H1 (cell line): ENCODE data around the gene GTPBP6. TPM values are rescaled to one million over a fixed set of nuclear protein-coding genes. Genes with fewer than 3 reads are reported as not detected.

Experiments
- CTCF ChIA-PET: fragments of 300-600 bp; sonication (Branson Sonifier 250); formaldehyde crosslinking; loops from one replicate; lab custom pipeline; 2021; ENCODE audit not compliant: partially characterized antibody; lab: Charles Lee
- POLR2A ChIA-PET: fragments of 300-600 bp; sonication (Branson Sonifier 250); formaldehyde crosslinking; loops from one replicate; lab custom pipeline; 2021; ENCODE audit warnings: inconsistent platforms; ENCODE audit not compliant: partially characterized antibody; lab: Charles Lee
- DNase-seq, 2 experiments: peaks; one replicate each; pipeline versions ENCODE4 v3.0.0 to v3.0.0-alpha.2; 2010 to 2022; ENCODE audit warnings: low spot score in 2 of 2, low read depth in 1 of 2, mixed read lengths in 1 of 2
- FAIRE-seq: peaks from 2 replicates; lab custom pipeline; 2011; peaks lifted over from hg19 to GRCh38; lab: Jason Lieb, UNC
- H2AFZ ChIP-seq: 2 replicates; pipeline ENCODE4 v1.8.1; 2012; ENCODE audit warnings: low read length, inconsistent platforms
- H2AK5ac ChIP-seq: 2 replicates; pipeline ENCODE4 v1.6.1; 2013; ENCODE audit warnings: low read depth, low read length
- H2BK120ac ChIP-seq: replicated peaks from 2 replicates; pipeline ENCODE3; 2013; ENCODE audit warnings: low read depth, low read length, inconsistent platforms
- H2BK12ac ChIP-seq: 2 replicates; pipeline ENCODE4 v1.6.1; 2013; ENCODE audit warnings: low read depth, low read length
- H2BK15ac ChIP-seq: 2 replicates; pipeline ENCODE4 v1.6.1; 2013; ENCODE audit warnings: low read length
- H2BK20ac ChIP-seq: 2 replicates; pipeline ENCODE4 v1.6.1; 2013; ENCODE audit warnings: low read length
- H2BK5ac ChIP-seq: 2 replicates; pipeline ENCODE4 v1.6.1; 2013; ENCODE audit warnings: low read depth, low read length
- H3K14ac ChIP-seq: 2 replicates; pipeline ENCODE4 v1.6.1; 2013; ENCODE audit warnings: inconsistent platforms; ENCODE audit not compliant: insufficient read length
- H3K18ac ChIP-seq: 2 replicates; pipeline ENCODE4 v1.6.1; 2013; ENCODE audit warnings: low read length; ENCODE audit errors: extremely low read depth
- H3K23ac ChIP-seq: 2 replicates; pipeline ENCODE4 v1.6.1; 2013; ENCODE audit warnings: inconsistent platforms; ENCODE audit not compliant: insufficient read length
- H3K23me2 ChIP-seq: 2 replicates; pipeline ENCODE4 v1.6.1; 2013; ENCODE audit warnings: low read depth, low read length
- H3K27ac ChIP-seq: 2 replicates; pipeline ENCODE4 v1.6.1; 2011; ENCODE audit warnings: low read depth, low read length, inconsistent platforms
- H3K27me3 ChIP-seq, 4 experiments: replicated peaks in 1 of 4; 1 replicate in 1 of 4; 2 replicates in 3 of 4; pipeline versions ENCODE4 v1.6.1 to v1.8.1; 2011 to 2013; ENCODE audit warnings: low read length in 3 of 4, mild to moderate bottlenecking in 3 of 4, inconsistent platforms in 2 of 4, mixed read lengths in 2 of 4, moderate library complexity in 1 of 4; ENCODE audit not compliant: control insufficient read depth in 3 of 4, insufficient read depth in 3 of 4; ENCODE audit errors: extremely low read depth in 1 of 4
- H3K36me3 ChIP-seq, 4 experiments: 2 replicates each; pipeline versions ENCODE4 v1.6.1 to v1.8.1; 2011 to 2013; ENCODE audit warnings: mild to moderate bottlenecking in 4 of 4, low read length in 3 of 4, moderate library complexity in 2 of 4, control low read depth in 1 of 4, inconsistent platforms in 1 of 4; ENCODE audit not compliant: insufficient read depth in 4 of 4, control insufficient read depth in 2 of 4
- H3K4ac ChIP-seq: replicated peaks from 2 replicates; pipeline ENCODE3; 2013; ENCODE audit warnings: low read length, low read depth, mixed read lengths, inconsistent platforms; ENCODE audit not compliant: insufficient read length
- H3K4me1 ChIP-seq, 4 experiments: replicated peaks in 1 of 4; 1 replicate in 1 of 4; 2 replicates in 3 of 4; pipeline versions ENCODE4 v1.6.1 to v1.8.1; 2011 to 2013; ENCODE audit warnings: low read length in 3 of 4, inconsistent platforms in 2 of 4, mixed read lengths in 1 of 4; ENCODE audit not compliant: insufficient read depth in 4 of 4, control insufficient read depth in 3 of 4
- H3K4me2 ChIP-seq, 2 experiments: 2 replicates each; pipeline versions ENCODE4 v1.6.1 to v1.8.1; 2011 to 2013; ENCODE audit warnings: low read depth in 2 of 2, low read length in 2 of 2, control low read depth in 1 of 2, inconsistent platforms in 1 of 2, mild to moderate bottlenecking in 1 of 2; ENCODE audit not compliant: insufficient read depth in 1 of 2
- H3K4me3 ChIP-seq, 4 experiments: fragments of 200-600, 300-600 bp in 1 of 4; sonication (generic), shearing (Covaris generic), sonication (Bioruptor Twin) in 1 of 4; 2 replicates each; pipeline versions ENCODE4 v1.5.1 to v1.8.1; 2011 to 2016; ENCODE audit warnings: low read length in 4 of 4, low read depth in 3 of 4, control low read depth in 2 of 4, inconsistent platforms in 2 of 4, mild to moderate bottlenecking in 2 of 4, mixed read lengths in 1 of 4, moderate library complexity in 1 of 4; ENCODE audit not compliant: insufficient read depth in 2 of 4; ENCODE audit errors: extremely low read depth in 1 of 4
- H3K56ac ChIP-seq: replicated peaks from 2 replicates; pipeline ENCODE3; 2013; ENCODE audit warnings: low read depth, mild to moderate bottlenecking, mixed read lengths, low read length, inconsistent platforms; ENCODE audit not compliant: insufficient read length
- H3K79me1 ChIP-seq: 2 replicates; pipeline ENCODE4 v1.6.1; 2013; ENCODE audit warnings: low read depth, low read length, control low read depth
- H3K79me2 ChIP-seq, 2 experiments: 2 replicates each; pipeline versions ENCODE4 v1.6.1 to v1.8.1; 2012 to 2013; ENCODE audit warnings: low read length in 2 of 2, mild to moderate bottlenecking in 2 of 2, inconsistent platforms in 1 of 2; ENCODE audit not compliant: insufficient read depth in 2 of 2, control insufficient read depth in 1 of 2
- H3K9ac ChIP-seq, 4 experiments: replicated peaks in 1 of 4; 1 replicate in 1 of 4; 2 replicates in 3 of 4; pipeline versions ENCODE4 v1.6.1 to v1.8.1; 2011 to 2013; ENCODE audit warnings: low read depth in 3 of 4, low read length in 3 of 4, control low read depth in 2 of 4, mild to moderate bottlenecking in 2 of 4, moderate library complexity in 2 of 4, inconsistent platforms in 1 of 4; ENCODE audit errors: extremely low read depth in 1 of 4
- H3K9me3 ChIP-seq, 2 experiments: 2 replicates each; pipeline versions ENCODE4 v1.6.1 to v1.8.1; 2012 to 2013; ENCODE audit warnings: mild to moderate bottlenecking in 2 of 2, moderate library complexity in 2 of 2, control low read depth in 1 of 2, inconsistent platforms in 1 of 2, low read depth in 1 of 2, low read length in 1 of 2, mixed read lengths in 1 of 2; ENCODE audit not compliant: insufficient read depth in 2 of 2
- H4K20me1 ChIP-seq, 2 experiments: replicated peaks in 1 of 2; 2 replicates each; pipeline versions ENCODE3 to v1.8.1; 2011 to 2013; ENCODE audit warnings: inconsistent platforms in 2 of 2, low read length in 2 of 2, mild to moderate bottlenecking in 1 of 2; ENCODE audit not compliant: insufficient read depth in 2 of 2, control insufficient read depth in 1 of 2
- H4K5ac ChIP-seq: 2 replicates; pipeline ENCODE4 v1.6.1; 2013; ENCODE audit warnings: low read length, low read depth, mixed read lengths, inconsistent platforms; ENCODE audit not compliant: insufficient read length
- H4K8ac ChIP-seq: 2 replicates; pipeline ENCODE4 v1.8.0; 2013; ENCODE audit warnings: mild to moderate bottlenecking, moderate library complexity, low read length, inconsistent platforms; ENCODE audit not compliant: insufficient read depth; ENCODE audit errors: extremely low read depth
- H4K91ac ChIP-seq: replicated peaks from 2 replicates; pipeline ENCODE3; 2013; ENCODE audit warnings: low read length, mixed read lengths, inconsistent platforms; ENCODE audit not compliant: insufficient read length
- EP300 ChIP-seq, 2 experiments: IDR thresholded peaks; 1 replicate in 1 of 2; 2 replicates in 1 of 2; pipeline ENCODE4 v1.6.1; 2011 to 2012; ENCODE audit warnings: low read depth in 2 of 2, low read length in 2 of 2, mild to moderate bottlenecking in 2 of 2, borderline replicate concordance in 1 of 2, inconsistent platforms in 1 of 2, moderate library complexity in 1 of 2
- EZH2 ChIP-seq: fragments of 200-600 bp; sonication (generic); IDR thresholded peaks from 2 replicates; pipeline ENCODE4 v1.7.1; 2012; ENCODE audit warnings: low read depth, mild to moderate bottlenecking, moderate library complexity, low read length, inconsistent platforms; ENCODE audit not compliant: severe bottlenecking
- WGBS, 2 experiments: shearing (Covaris generic) in 1 of 2; methylation state at CpG; one replicate each; pipeline versions ENCODE4 v1.1.6 to v1.1.7; 2013 to 2015; ENCODE audit warnings: low lambda C conversion rate in 2 of 2, mixed read lengths in 2 of 2, inconsistent platforms in 1 of 2, low coverage in 1 of 2, missing lambda C conversion rate in 1 of 2; ENCODE audit not compliant: insufficient replicate concordance in 2 of 2, insufficient coverage in 1 of 2, insufficient read length in 1 of 2; ENCODE audit errors: extremely low coverage in 1 of 2, missing lambda C conversion rate in 1 of 2; 5-methylcytosine and 5-hydroxymethylcytosine counted together
- polyA plus RNA-seq, 7 experiments: library from polyadenylated mRNA; depleted of rRNA in 3 of 7; stranded (reverse) in 5 of 7; unstranded in 2 of 7; fragments of >200 nt in 5 of 7; fragments of 200-250 nt in 2 of 7; gene quantifications; 1 replicate in 5 of 7; 2 replicates in 1 of 7; 4 replicates in 1 of 7; pipeline versions ENCODE4 v1.2.1 to v1.2.3, GENCODE V29; 2011 to 2013; ENCODE audit warnings: missing spikeins in 2 of 7, mixed read lengths in 2 of 7
- total RNA-seq: library from RNA; stranded (reverse); fragmentation: NEBNext Ultra II Directional; extraction: Animal tissue kit (Norgen Biotek cat#: 25700); gene quantifications from 2 replicates; pipeline ENCODE4 v1.2.1, GENCODE V29; 2021
- TF ChIP-seq, protein P1 (sequence below), 3 experiments: IDR thresholded peaks; 1 replicate in 2 of 3; 2 replicates in 1 of 3; pipeline versions ENCODE4 v1.5.1 to v1.6.1; 2011; ENCODE audit warnings: low read length in 3 of 3, mild to moderate bottlenecking in 3 of 3, inconsistent platforms in 2 of 3, low read depth in 1 of 3, moderate library complexity in 1 of 3; ENCODE audit not compliant: insufficient read depth in 1 of 3; ENCODE audit errors: control extremely low read depth in 1 of 3

Gene GTPBP6
- total and polyA plus RNA-seq, 2 of the 8 experiments (the other 6 are each of a cell fraction or from before 2014, with no cell fraction given) = 33.9 to 57.1 TPM

DNA sequence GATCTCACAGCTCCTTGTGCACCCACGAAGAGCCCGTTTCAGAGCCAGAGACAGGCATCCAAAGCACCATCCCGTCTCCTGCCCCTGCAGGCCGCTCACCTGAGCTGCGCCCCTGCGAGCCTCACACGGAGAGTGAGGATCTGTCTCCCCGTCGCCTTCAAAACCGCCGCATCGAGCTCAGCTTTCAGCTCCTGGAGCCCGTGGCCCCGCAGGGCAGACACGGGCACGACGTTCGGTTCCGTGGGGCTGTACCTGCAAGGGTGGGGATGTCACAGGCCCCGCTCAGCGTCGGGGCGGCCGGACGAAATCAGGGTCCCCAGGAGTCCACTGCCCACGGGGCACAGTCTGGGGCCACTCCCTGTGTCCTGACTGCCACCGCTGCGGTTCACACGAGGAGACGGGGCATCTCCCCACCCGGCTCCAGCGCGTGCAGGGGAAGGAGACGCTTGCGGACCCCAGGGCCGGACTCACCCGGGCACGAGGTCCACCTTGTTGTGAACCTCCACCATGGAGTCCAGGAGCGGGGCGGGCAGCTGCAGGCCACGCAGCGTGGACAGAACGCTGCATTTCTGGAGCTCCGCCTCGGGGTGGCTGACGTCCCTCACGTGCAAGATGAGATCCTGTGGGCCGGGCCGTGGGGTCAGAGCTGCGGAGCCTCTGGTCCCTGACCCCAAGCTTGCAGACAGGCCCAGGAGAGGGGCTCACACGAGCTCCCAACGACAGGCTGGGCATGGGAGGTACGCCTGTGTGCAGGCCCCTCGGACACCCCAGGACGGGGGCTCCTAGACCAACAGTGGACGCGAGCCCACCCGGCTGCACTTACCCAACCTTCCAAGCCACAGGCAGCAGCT, 11.1 kb downstream of the GTPBP6 start:
- Histone ChIP-seq H2AFZ (no peak overlapping the region), H2BK12ac (no peak overlapping the region)
- no peak for FAIRE-seq

More for the DNA sequence above, 11.1 kb downstream of the GTPBP6 start:
- TF ChIP-seq, protein P1, sequence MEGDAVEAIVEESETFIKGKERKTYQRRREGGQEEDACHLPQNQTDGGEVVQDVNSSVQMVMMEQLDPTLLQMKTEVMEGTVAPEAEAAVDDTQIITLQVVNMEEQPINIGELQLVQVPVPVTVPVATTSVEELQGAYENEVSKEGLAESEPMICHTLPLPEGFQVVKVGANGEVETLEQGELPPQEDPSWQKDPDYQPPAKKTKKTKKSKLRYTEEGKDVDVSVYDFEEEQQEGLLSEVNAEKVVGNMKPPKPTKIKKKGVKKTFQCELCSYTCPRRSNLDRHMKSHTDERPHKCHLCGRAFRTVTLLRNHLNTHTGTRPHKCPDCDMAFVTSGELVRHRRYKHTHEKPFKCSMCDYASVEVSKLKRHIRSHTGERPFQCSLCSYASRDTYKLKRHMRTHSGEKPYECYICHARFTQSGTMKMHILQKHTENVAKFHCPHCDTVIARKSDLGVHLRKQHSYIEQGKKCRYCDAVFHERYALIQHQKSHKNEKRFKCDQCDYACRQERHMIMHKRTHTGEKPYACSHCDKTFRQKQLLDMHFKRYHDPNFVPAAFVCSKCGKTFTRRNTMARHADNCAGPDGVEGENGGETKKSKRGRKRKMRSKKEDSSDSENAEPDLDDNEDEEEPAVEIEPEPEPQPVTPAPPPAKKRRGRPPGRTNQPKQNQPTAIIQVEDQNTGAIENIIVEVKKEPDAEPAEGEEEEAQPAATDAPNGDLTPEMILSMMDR (IDR thresholded peaks at IDR 0.05; ENCODE audit: control extremely low read depth in 1 of 3, insufficient read depth in 1 of 3, low read depth in 1 of 3, low read length in 3 of 3) = peak in 1 of 3 experiments; percentile 2; a peak in 1 of 4 replicates
- TF ChIP-seq EP300 (IDR thresholded peaks at IDR 0.05; ENCODE audit: borderline replicate concordance in 1 of 2, low read depth in 2 of 2, low read length in 2 of 2) = no peak
- TF ChIP-seq EZH2 = no peak
- H2BK20ac ChIP-seq = no peak overlapping the region
- H4K20me1 ChIP-seq = peaks cover 6 to 23% of the 10 kb centered on the region in 2 experiments
- 94% methylated on average over 44 of the region's 58 CpGs; no CpG with 5 or more reads in 1 of the 2 experiments for WGBS, 2 experiments
- H4K91ac ChIP-seq = no peak overlapping the region
- no peak overlapping the region for H2BK5ac ChIP-seq
- CTCF ChIA-PET = no interaction called here
- peaks cover 5% of the 10 kb centered on the region; the same call in 1 of the 2 replicates for H3K79me1 ChIP-seq
- peaks cover 6% of the 10 kb centered on the region; the same call in 1 of the 2 replicates for H3K23me2 ChIP-seq
- H3K4me1 ChIP-seq = no peaks in the 10 kb centered on the region
- no peak for DNase-seq
- H3K23ac ChIP-seq = no peak overlapping the region
- no peak overlapping the region for H3K56ac ChIP-seq
- H3K27ac ChIP-seq = no peak overlapping the region
- H4K8ac ChIP-seq = no peak overlapping the region; the same call in 1 of the 2 replicates
- peaks cover 23 to 71% (median 49%) of the 10 kb centered on the region in 4 experiments for H3K36me3 ChIP-seq
- no peaks in the 10 kb centered on the region; a peak in 1 of 4 replicates for H3K79me2 ChIP-seq
- H3K18ac ChIP-seq = no peak overlapping the region
- no peak overlapping the region for H3K4me2 ChIP-seq
- no peak overlapping the region for H3K4ac ChIP-seq
- H3K9ac ChIP-seq = no peak overlapping the region
- no peak overlapping the region for H3K14ac ChIP-seq
- POLR2A ChIA-PET = no interaction called here
- no peak overlapping the region for H2BK120ac ChIP-seq
- H3K4me3 ChIP-seq = no peak overlapping the region
- H2BK15ac ChIP-seq = no peak overlapping the region
- no peaks in the 10 kb centered on the region; a peak in 1 of 4 replicates for H3K9me3 ChIP-seq
- H3K27me3 ChIP-seq = no peaks in the 10 kb centered on the region
- H4K5ac ChIP-seq = no peak overlapping the region
- no peak overlapping the region for H2AK5ac ChIP-seq
